OCI-M1 (cell line): Measurements from ENCODE around the gene SNAPC2.
"Not testable (repeated sequence)": the region's sequence is repeated elsewhere in the genome, so short reads cannot be mapped to it uniquely, and the experiment has no call there.

Experiments used
- DNase-seq: peaks from one replicate; lab custom pipeline; 2025; lab: John Stamatoyannopoulos, UW

The SNAPC2 gene

GRCh38 chr19:7921302-7921966 is 1.3 kb downstream of the SNAPC2 start:
- no peak for DNase-seq

DNA sequence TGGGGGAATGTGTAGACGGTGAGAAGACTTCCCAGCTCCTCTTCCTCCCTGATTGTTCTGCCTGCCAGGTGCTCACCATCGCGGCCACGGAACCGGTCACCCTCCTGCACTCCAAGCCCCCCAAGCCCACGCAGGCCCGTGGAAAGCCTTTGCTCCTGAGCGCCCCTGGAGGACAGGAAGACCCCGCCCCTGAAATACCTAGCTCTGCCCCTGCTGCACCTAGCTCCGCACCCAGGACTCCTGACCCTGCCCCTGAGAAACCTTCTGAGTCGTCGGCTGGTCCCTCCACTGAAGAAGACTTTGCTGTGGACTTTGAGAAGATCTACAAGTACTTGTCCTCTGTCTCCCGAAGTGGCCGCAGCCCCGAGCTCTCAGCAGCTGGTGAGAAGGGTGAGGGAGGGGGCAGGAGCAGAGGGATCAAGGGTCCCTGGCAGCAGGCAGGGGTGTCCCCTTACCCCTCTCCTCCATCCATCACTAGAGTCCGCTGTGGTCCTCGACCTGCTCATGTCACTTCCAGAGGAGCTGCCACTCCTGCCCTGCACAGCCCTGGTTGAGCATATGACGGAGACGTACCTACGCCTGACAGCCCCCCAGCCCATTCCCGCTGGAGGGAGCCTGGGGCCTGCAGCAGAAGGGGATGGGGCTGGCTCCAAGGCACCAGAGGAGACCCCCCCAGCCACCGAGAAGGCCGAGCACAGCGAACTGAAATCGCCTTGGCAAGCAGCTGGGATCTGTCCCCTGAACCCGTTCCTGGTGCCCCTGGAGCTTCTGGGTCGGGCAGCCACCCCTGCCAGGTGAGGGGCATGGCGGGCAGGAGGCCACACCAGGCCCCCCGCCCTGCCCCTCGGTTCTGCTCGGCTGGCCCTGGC is 2.1 kb downstream of the SNAPC2 start:
- DNase-seq = no peak

- no peak for DNase-seq
Observed at GRCh38 chr19:7922836-7923195, 2.7 kb downstream of the SNAPC2 start.

DNA sequence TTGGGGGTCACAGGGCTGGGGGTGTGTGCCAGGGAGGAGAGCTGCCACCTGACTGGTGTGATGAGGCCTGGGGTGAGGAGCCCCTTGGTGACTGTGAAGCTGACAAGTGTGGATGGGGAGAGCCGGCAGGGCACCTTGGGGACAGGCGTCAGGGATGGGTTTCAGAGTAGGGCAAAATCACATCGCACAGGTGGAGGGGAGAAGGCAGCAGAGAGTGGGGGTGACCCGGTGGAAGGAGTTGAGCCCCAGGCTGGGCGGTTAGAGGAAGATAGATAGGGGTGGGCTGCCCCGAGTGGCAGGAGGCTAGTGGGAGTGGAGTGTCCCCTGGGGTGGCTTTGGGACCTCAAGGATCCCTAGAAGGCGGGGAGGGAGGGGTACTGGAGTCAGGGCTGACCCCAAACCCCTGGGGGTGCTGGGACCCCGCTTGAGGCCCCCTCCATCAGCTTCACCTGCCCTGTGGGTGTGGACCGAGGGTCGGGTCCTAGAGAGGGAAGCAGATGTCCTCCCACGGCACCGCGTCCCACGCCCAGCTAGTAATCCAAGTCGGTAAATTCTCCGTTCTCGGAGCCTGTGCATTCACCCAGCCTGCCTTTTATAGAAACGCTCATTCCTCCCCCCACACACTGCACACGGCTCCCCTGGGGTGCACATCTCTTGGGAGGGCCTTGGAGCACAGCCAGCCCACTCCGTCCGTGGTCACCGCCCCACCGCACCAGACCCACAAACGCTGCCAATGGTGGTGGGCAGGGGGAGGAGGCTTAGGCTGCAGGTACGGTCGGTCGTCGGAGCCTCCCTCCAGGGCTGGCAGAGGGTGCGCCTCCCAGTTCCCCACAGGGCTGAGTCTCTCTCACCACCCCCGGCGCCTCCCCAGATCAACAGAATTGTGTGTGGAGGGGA is 3.4 kb downstream of the SNAPC2 start:
- no peak for DNase-seq

DNA sequence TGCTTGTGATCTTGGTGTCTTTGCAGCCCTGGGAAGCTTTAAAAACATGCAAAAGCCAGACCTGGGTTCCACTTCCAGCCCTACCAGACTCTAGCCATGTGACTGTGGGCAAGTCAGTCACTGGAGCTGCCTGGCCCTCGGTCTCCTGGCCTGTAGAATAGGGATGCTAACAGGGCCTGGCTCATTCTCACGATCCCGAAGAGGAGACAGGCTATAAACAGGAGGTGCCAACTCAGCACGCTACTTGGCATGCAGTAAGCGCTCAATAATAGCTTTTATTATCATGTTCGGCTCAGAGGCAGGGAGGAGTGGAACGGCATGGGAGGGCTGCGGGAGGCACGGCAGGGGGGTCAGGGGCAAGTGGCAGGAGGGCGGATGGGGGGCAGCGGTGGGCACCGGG is 4.1 kb downstream of the SNAPC2 start:
- DNase-seq = no peak

DNA sequence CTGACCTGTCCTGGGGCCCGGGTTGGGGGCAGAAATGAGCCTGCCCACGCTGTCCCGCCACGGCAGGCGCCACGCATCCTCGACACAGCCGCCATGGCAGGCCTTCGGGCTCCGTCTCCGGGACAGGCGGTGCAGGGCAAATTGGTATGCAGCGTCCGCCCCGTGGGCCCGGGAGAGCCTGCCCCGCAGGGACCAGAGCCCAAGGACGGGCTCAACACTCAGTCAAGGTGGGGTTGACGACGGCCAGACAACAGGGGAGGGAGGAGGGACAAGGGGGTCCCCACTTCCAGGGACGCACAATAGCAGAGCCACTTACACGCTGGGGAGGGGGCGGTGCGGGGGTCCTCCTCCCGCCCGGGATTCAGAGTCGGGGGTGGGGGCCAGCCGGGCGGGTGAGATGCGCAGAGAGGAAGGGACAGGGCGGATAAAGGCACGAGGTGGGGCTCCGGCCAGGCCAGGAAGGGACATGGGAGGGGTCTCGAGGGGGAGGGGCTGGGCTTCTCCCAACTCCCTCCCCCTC is 4.6 kb downstream of the SNAPC2 start:
- DNase-seq = no peak

DNA sequence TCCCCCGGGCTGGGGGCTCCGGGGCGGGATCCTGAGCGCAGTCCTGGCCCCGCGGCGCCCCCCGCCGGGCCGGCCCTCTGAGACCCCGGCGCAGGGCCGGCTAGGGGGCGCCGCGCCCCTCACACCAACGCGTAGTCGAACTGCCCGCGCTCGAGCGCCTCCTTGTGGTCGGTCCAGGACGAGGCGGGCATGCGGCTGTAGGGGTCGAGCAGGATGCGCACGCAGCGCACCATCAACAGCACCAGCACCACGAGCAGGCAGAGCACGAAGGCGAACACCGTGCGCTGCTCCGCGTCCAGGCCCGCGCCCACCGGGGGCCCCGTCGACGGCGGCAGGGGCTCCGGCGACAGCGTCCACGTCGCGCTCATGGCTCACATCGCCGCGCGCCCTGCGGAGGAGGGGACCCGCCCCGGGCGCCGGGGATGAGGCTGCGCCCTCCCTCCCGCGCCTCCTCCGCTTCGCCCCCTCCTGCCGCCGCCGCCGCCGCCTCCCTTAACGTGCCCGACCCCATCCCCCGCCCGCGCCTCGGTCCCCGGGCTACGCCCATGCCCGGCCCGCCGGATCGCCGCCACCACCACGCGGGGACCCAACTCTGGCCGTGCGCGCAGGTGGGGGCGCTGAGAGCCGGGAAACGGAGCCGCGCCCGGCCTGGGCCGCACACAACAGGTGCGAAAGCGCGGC is 5.2 kb downstream of the SNAPC2 start:
- peak; percentile 94 for DNase-seq

GRCh38 chr19:7926021-7926726 is 6.0 kb downstream of the SNAPC2 start, which contains the start of gene CTXN1:
TSS of gene CTXN1 (minus strand) at chr19:7926135. CDS start at chr19:7925538, 597 bp downstream.
- peak; percentile 88 for DNase-seq

- no peak for DNase-seq
Observed at GRCh38 chr19:7926727-7927604, 6.8 kb downstream of the SNAPC2 start.

DNA sequence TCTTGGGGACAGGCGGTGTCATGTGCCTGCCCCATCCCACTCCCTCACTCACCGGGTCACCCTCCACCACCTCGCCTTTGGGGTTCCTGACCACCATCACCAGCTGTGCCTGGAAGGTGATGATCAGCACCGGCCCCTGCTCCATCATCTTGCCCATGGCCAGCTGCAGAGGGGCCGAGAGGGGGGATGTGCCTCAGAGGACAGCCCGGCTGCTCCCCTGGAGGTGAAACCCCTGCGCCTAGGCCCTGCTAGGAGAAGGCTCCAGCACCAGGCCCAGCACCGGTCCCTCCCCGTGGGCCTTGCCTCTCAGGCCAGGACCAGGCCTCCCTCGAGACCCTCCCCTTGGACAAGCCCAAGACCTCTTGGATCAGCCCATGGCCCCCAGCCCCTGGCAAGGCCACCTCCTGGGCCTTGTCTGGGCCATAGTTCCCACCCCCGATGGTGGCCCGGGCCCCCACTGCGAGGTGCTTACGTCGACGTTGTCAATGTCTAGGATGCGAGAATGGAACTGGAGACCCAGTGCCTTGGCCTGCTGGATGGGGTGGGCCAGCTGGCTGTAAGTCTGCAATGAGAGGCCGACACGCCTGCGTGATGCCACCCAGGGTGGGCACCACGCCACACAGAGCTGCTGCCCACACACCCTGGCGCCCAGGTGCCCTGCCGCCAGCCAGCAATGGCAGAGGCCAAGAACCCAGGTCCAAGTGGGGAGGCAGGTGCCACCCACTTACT is 7.6 kb downstream of the SNAPC2 start:
- no peak for DNase-seq

- no peak for DNase-seq
Observed at GRCh38 chr19:7928334-7928706, 8.2 kb downstream of the SNAPC2 start.

DNA sequence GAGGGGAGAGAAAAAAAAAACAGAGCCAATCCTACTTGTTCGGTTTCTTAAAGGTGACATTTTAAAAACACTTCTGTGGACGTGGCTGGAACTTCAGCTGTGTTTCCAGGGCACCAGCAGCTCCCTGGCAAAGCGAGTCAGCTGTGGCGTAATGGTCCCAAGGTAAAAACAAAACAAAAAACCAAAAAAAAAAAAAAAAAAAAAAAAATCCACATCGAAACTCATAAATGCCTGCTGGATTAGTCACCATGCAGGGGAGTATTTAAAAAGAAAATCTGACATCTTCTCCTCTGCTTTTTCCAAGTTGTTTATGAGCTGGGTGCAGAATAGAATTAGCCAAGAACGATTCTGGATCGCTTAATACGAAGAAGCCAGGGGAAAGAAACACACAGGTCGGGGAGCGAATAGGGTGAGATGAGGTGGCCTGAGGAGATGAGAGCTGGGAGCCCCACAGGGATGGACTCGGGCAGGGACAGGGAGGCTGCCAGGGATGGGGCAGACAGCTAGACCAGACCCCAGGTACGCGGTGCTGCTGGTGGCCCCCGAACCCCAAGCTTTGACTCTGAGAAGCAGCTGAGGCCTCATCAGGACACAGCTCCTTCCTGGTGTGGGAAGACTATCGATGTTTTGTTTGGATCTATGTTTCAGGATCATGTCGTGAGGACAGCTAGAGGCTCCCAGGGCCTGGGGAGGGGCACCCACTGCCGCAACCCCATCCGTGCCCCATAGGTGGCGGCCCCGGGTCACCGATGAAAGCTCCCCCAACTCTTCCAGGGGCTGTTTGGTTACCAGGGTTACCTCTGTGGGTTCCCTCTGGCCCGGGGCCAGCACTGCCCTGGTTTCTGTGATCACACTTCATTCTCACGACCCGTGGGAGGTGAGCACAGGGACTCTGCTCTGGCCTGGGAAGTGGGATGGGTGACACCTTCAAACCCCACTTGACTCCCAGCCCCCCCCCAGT is 8.9 kb downstream of the SNAPC2 start:
- DNase-seq = peak; percentile 88

GRCh38 chr19:7930030-7930429 is 9.9 kb downstream of the SNAPC2 start:
- not testable (repeated sequence) for DNase-seq

DNA sequence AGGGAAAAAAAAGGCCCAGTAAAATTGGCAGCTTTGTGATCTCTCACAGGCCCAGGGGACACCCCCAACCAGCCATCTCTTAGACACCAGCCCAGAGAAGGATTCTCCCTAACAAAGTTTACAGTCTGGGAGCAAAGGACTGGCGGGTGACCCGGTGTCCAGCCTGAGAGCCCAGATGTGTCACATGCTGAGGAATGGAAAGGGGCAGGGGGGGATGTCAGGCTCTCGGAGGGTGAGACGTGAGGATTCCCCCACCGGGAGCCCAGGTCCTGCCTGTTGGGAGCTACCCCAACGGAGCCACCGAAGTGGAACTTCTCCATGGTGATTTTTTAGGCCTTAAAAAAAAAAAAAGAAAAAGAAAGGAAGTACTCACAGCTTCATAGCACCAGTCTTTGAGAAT is 10.6 kb downstream of the SNAPC2 start:
- DNase-seq = no peak

- no peak for DNase-seq
Observed at GRCh38 chr19:7931221-7932061, 11.3 kb downstream of the SNAPC2 start.

DNA sequence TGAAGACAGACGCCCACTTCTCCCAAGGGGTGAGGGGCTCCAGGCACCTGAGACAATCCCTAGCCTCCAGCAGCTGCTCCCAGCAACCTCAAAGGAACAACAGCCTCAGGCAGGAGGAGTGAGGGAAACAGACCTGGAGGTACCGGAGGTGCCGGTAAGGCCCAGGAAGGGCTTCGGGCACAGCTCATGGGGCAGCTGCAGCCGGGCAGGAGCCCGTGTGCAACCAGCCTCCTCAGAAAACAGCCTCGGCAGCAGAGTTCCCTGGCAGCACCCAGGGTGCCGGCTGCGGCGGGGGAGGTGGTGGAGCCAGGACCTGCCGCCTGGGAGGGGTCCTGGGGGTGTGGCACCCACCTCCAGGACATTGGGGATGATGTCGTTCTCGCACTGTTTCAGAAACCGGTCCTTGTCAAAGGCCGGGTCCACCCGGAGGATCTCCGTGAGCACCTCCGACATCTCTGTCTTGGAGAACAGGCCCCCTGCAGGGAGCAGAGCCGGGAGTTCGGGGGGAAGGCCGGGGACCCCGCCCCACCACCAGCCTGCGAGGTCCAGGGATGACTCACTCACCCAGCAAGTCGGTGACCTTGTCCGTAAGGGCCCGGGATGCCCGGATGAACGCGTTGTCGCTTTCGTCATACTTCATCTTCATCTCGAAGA is 12.3 kb downstream of the SNAPC2 start:
- no peak for DNase-seq

DNA sequence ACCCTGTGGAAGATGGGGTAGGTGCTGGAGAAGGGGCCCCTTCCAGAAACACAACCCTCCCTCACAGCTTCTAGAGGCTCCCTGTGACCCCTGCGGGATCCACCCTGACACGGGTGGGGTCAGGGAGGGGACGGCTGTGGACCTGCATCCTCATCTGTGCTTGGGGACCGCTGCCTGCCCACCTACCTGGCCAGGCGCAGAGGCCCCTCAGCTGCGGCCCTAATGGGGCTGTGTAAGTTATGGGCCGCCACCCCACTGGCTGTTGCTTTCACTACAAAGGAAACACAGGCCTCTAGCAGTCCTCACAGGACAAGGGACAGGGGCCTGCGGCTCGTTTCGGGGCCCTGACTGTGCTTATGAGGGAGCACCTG is 12.8 kb downstream of the SNAPC2 start:
- no peak for DNase-seq
